GM18499 (cell line): Measurements from ENCODE around the gene AAMDC.

Experiments
- ATAC-seq: cut with Tn5 transposase; IDR thresholded peaks from one replicate; pipeline ENCODE4 v1.9.1; 2021; ENCODE audit warnings: moderate number of reproducible peaks; ENCODE audit not compliant: insufficient read depth, unreplicated experiment

AAMDC gene

DNA sequence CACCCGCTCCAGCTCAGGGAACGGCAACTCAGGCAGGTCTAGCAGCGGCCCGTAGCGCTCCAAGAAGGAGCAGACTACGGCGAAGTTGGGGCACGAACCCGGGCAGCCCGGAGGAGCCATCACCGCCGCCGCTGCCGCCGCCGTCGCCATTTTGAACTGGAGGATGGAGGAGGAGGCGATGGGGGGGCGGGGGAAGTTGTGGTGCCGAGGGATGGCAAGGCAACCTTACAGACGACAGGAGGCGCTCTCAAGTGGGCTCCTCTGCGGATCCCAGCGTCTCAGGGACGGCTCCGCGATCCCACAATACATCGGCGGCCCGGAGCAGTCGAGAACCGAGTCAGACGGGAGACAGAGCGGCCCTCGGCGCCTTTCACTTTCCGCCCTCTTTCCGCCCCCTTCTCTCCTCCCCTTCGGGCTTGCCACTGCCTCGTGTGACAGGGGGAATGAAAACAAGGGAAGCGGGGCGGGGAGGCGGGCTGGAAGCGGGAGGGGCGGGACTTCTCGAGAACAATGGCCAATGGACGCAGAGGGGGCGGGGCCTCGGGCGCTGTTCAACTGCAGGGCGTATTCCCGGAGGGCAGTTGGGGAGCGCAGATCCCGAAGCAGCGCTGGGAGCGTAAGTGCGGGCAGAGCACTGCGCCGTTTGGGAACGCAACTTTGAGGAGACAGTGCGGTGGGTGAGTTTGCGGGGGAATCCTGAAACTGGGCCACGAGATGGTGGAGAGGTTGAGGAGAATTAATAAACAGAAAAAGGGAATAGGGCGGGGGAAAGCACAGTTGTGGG is at the start of gene AAMDC, which contains the start of gene RSF1:
TSS of gene AAMDC (plus strand) at position 580 of the 784 bp plus-strand sequence. CDS start 21,353 bp downstream, outside the sequence.
TSS of gene RSF1 (minus strand) at position 158 of the 784 bp plus-strand sequence. CDS start at position 150, 8 bp downstream.
- ATAC-seq: peak; percentile 64

- no peak for ATAC-seq
Observed at GRCh38 chr11:77775936-77776335, 45.0 kb upstream of the AAMDC start.

- ATAC-seq: no peak
Observed at GRCh38 chr11:77776455-77776854, 44.5 kb upstream of the AAMDC start.

DNA sequence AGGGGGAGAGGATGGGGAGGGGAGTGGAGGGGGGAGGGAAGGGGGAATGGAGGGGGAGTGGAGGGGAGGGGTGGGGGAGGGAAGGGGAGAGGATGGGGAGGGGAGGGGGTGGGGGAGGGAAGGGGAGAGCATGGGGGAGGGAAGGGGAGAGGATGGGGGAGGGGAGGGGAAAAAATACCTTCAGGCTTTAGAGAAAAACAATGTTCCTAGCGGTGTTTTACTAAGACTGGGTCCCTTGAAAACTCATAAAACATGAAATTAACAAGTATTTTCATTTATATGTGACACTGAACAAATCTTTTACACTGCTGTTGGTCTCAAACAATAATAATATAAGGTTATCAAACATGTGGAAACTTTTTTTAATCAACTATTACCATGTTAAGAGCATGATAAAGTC is 42.8 kb upstream of the AAMDC start:
- no peak for ATAC-seq

DNA sequence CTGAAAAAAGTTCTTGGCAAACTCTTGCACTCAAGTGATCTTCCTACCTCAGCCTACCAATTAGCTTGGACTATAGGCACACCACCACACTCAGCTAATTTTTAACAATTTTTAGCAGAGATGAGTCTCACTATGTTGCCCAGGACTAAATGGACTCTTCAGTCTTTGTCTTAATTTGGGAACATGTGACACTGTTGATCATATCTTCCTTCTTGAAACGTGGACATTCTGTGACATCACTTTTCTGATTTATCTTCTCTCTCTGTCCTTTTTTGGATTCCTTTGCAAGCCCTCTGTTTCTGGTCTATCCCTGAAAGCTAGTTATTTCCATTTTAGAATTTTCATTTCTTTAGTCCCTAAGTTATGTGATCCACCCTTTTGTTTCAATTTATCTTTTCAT is 42.4 kb upstream of the AAMDC start:
- ATAC-seq: no peak

GRCh38 chr11:77779935-77780334 is 41.0 kb upstream of the AAMDC start:
- no peak for ATAC-seq

GRCh38 chr11:77783025-77783424 is 37.9 kb upstream of the AAMDC start:
- no peak for ATAC-seq

- no peak for ATAC-seq
Observed at GRCh38 chr11:77784572-77784971, 36.4 kb upstream of the AAMDC start.

DNA sequence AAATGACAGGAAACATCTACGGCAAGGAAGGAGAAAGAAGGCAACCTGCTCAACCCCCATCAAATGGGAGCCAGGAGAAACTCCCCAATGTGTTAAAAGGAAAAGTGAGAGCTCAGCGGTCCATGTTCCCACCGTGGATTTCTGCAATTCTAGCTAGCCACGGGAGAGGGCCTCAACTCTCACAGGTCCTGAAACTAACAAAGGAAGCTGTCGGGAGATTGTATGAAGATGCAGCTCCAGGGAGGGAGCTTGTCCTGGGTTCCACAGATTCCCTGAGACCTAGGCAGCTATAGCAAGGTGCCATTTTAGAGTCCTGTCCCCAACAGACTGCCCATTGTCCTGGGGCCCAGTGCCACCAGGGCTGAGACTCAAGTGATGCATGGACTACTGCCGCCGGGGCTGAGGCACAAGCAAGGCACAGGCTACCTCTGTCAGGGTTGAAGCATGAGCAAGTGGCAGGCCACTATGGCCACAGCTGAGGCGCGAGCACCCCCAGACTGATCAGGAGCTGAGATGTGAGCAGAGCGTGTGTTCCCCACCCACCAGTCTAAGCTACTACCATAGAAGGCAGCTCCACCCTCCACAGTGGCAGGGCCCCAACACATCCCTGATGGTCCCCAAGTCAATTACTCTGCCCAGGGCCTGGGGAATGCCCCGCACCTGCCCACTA is 31.7 kb upstream of the AAMDC start:
- no peak for ATAC-seq

DNA sequence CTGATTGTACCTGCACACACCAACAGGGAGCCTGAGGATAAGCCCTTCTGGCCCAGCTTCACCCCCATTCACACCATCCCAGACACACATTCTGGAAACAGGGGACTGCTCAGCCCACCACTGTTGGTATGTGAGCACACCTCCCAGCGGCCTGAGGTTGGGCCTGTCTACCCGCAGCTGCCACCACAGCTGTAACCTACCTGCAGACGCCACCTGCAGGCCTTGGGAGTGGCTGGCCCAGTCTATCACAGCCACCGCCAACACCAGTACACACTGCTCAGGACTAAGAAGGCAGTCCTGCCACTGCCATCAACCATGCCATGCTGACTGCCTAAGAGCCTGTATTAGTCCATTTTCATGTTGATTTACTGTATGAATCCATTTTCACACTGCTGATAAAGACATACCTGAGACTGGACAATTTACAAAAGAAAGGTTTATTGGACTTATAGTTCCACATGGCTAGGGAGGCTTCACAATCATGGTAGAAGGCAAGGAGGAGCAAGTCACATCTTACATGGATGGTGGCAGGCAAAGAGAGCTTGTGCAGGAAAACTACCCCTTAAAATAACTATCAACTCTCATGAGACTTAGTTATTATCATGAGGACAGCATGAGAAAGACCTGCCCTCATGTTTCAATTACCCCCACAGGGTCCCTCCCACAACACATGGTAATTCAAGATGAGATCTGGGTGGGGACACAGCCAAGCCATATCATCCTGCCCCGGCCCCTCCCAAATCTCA is 31.0 kb upstream of the AAMDC start:
- no peak for ATAC-seq

DNA sequence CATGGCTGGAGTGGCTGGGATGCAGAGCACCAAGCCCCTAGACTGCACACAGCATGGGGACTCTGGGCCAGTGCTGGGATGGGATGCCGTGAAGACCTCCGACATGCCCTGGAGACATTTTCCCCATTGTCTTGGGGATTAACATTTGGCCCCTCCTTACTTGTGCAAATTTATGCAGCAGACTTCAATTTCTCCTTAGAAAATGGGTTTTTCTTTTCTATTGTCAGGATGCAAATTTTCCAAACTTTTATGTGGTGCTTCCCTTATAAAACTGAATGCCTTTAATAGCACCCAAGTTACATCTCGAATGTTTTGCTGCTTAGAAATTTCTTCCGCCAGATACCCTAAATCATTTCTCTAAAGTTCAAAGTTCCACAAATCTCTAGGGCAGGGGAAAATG is 29.6 kb upstream of the AAMDC start:
- ATAC-seq: no peak

- no peak for ATAC-seq
Observed at GRCh38 chr11:77793972-77794371, 27.0 kb upstream of the AAMDC start.

DNA sequence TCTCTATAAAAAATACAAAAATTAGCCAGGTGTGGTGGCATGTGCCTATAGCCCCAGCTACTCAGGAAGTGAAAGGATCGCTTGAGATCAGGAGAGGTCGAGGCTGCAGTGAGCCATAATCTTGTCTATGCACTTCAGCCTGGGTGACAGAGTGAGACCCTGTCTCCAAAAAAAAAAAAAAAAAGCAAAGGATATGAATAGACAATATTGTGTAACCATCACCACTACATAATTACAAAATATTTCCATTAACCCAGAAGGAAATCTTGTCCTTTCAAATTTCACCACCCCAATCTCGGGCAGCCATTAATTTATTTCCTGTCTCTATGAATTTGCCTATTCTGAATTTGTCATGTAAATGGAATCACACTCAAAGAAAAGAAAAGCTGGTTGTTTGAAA is 21.6 kb upstream of the AAMDC start:
- no peak for ATAC-seq

DNA sequence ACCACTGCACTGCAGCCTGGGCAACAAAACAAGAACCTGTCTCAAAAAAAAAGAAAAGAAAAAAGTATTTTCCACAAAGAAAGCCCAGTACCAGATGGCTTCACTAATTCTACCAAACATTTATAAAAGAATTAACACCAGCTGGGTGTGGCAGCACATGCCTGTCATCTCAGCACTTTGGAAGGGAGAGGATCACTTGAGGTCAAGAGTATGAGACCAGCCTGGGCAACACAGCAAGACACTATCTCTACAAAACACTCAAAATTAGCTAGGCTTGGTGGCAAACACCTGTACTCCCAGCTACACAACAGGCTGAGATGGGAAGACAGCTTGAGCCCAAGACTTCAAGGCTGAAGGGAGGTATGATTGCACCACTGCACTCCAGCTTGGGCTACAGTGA is 20.5 kb upstream of the AAMDC start:
- ATAC-seq: no peak

DNA sequence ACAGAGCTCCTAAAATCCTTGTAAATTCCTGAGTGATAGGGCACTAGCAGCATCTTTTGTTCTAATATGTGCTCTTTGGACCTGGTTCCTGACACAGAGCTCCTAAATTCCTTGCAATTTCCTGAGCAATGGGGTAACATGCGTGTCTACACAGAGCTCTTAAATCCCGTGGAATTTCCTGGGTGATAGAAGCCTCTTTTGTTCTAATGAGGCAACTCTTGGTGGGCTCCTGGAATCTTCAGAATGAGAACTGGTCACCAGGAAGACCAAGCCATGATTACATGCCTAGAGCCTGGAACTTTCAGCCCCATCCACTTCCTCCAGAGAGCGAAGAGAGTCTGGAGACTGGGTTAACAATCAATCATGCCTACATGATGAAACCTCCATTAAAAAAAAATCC is 19.5 kb upstream of the AAMDC start:
- no peak for ATAC-seq

DNA sequence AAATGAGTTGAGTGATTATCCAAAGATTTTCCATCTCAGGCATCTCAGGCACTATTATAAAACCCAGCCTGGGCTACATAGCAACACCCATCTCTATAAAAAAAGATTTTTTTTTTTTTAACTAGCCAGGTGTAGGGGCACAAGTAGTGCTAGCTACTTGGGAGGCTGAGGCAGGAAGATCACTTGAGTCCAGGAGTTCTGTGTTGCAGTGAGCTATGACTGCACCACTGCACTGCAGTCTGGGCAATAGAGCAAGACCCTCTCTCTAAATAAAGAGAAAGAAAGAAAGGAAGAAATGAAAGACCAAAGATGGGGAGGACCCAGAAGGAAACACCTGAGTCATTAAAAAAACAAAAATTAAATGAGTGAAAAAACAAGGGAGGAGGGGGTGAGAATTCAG is 14.5 kb upstream of the AAMDC start:
- ATAC-seq: no peak

GRCh38 chr11:77806993-77807392 is 14.0 kb upstream of the AAMDC start:
- no peak for ATAC-seq

DNA sequence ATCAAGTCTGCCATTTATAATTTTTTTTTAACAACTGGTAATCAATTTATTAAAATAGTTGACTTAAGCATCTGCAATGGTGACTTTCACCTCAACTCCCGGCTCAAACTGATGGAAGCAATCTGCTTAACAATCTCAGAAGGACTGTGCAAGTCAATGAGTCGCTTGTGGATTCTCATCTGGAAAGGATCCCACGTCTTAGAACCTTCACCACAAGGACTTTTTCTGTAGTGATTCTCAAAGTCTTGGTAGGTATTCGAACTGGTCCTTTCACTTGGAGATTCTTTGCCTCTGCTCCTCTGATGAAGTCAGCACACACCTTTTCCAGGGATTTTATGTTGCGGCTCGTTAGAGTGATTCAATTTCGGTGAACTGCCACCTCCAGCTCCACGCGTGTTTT is 7.7 kb upstream of the AAMDC start:
- ATAC-seq: no peak

- ATAC-seq: no peak
Observed at GRCh38 chr11:77814848-77815247, 6.1 kb upstream of the AAMDC start.

DNA sequence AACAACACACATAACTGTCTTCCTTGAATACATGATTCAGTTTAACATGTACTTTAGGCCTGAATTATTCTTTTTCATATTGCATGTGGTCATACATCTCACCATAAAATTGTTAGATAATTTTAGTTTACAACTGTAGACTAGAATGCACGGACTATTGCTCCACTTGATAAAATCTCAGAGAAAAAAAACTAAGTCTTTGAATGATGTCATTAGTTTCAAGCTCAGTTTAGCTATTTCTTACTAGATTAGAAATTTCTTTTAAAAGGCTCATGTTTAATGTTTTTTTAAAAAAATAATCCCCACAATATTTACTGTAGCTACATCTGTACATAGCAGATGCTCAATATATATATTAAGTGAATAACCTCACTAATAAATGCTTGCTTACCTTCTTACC is 5.5 kb upstream of the AAMDC start:
- ATAC-seq: no peak

DNA sequence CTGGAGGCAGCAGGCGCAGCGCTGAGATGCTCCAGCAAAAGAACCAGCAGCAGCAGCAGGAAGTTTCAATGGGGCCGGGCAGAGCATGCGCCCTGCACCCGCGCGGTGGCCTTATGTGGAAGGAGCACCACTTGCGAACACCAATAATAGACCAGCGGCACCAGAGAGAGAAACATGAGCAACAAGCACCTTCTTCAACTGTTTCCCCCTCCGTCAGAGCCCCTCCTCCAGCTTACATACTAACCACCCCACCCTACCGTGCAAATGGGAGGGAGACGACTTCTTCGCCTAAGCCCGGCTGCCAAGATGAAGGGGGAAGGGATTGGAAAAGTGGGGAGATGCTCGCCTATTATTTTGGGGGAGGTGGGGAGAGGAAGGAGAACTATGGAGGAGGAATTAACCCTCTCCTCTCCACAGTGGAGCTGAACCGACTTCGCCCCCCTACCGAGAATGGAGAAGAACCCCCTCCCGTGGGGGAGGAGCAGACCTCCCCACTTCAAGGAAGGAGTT is 1.5 kb upstream of the AAMDC start:
- peak; percentile 45 for ATAC-seq
